ENCODE measurements around the gene ITSN1.

ITSN1 gene

GRCh38 chr21:33874161-33874560, 231.9 kb downstream of the ITSN1 start:
- no peak overlapping the region for H3K27ac ChIP-seq (ENCODE audit: insufficient read depth, low read length, poor library complexity, severe bottlenecking)
- H3K36me3 ChIP-seq (ENCODE audit: control insufficient read depth, insufficient read depth, low read length): no peaks in the 10 kb centered on the region
- no peaks in the 10 kb centered on the region for H3K9me3 ChIP-seq (ENCODE audit: control insufficient read depth, low read length)
- H3K4me1 ChIP-seq (ENCODE audit: control insufficient read depth, insufficient read depth, low read length, poor library complexity, severe bottlenecking): no peaks in the 10 kb centered on the region
- DNase-seq: no peak
- H3K27me3 ChIP-seq (replicated peaks; ENCODE audit: control insufficient read depth, insufficient read depth, low read length, poor library complexity, severe bottlenecking): no peaks in the 10 kb centered on the region
- no peak overlapping the region for H3K4me3 ChIP-seq (ENCODE audit: insufficient read depth, low read depth, low read length, poor library complexity, severe bottlenecking)

- Histone ChIP-seq H3K9me3 (ENCODE audit: control insufficient read depth, low read length) (no peaks in the 10 kb centered on the region), H3K4me1 (ENCODE audit: control insufficient read depth, insufficient read depth, low read length, poor library complexity, severe bottlenecking) (no peaks in the 10 kb centered on the region), H3K36me3 (ENCODE audit: control insufficient read depth, insufficient read depth, low read length) (no peaks in the 10 kb centered on the region), H3K27ac (ENCODE audit: insufficient read depth, low read length, poor library complexity, severe bottlenecking) (no peak overlapping the region), H3K4me3 (ENCODE audit: insufficient read depth, low read depth, low read length, poor library complexity, severe bottlenecking) (no peak overlapping the region), H3K27me3 (replicated peaks; ENCODE audit: control insufficient read depth, insufficient read depth, low read length, poor library complexity, severe bottlenecking) (no peaks in the 10 kb centered on the region)
- no peak for DNase-seq
Measured at GRCh38 chr21:33875026-33875695, 232.9 kb downstream of the ITSN1 start.

GRCh38 chr21:33878824-33879223, 236.5 kb downstream of the ITSN1 start:
- no peak for DNase-seq
- Histone ChIP-seq H3K36me3 (ENCODE audit: control insufficient read depth, insufficient read depth, low read length) (no peaks in the 10 kb centered on the region), H3K9me3 (ENCODE audit: control insufficient read depth, low read length) (no peaks in the 10 kb centered on the region), H3K4me1 (ENCODE audit: control insufficient read depth, insufficient read depth, low read length, poor library complexity, severe bottlenecking) (no peaks in the 10 kb centered on the region), H3K27me3 (replicated peaks; ENCODE audit: control insufficient read depth, insufficient read depth, low read length, poor library complexity, severe bottlenecking) (no peaks in the 10 kb centered on the region), H3K4me3 (ENCODE audit: insufficient read depth, low read depth, low read length, poor library complexity, severe bottlenecking) (no peak overlapping the region), H3K27ac (ENCODE audit: insufficient read depth, low read length, poor library complexity, severe bottlenecking) (no peak overlapping the region)

GRCh38 chr21:33880626-33881025, 238.3 kb downstream of the ITSN1 start:
- Histone ChIP-seq H3K4me3 (ENCODE audit: insufficient read depth, low read depth, low read length, poor library complexity, severe bottlenecking) (no peak overlapping the region), H3K4me1 (ENCODE audit: control insufficient read depth, insufficient read depth, low read length, poor library complexity, severe bottlenecking) (no peaks in the 10 kb centered on the region), H3K27ac (ENCODE audit: insufficient read depth, low read length, poor library complexity, severe bottlenecking) (no peak overlapping the region), H3K36me3 (ENCODE audit: control insufficient read depth, insufficient read depth, low read length) (no peaks in the 10 kb centered on the region), H3K27me3 (replicated peaks; ENCODE audit: control insufficient read depth, insufficient read depth, low read length, poor library complexity, severe bottlenecking) (no peaks in the 10 kb centered on the region), H3K9me3 (ENCODE audit: control insufficient read depth, low read length) (no peaks in the 10 kb centered on the region)
- DNase-seq: no peak

GRCh38 chr21:33881689-33882440, 239.6 kb downstream of the ITSN1 start:
- no peaks in the 10 kb centered on the region for H3K9me3 ChIP-seq (ENCODE audit: control insufficient read depth, low read length)
- H3K36me3 ChIP-seq (ENCODE audit: control insufficient read depth, insufficient read depth, low read length): no peaks in the 10 kb centered on the region
- DNase-seq: no peak
- H3K27ac ChIP-seq (ENCODE audit: insufficient read depth, low read length, poor library complexity, severe bottlenecking): no peak overlapping the region
- no peak overlapping the region for H3K4me3 ChIP-seq (ENCODE audit: insufficient read depth, low read depth, low read length, poor library complexity, severe bottlenecking)
- no peaks in the 10 kb centered on the region for H3K4me1 ChIP-seq (ENCODE audit: control insufficient read depth, insufficient read depth, low read length, poor library complexity, severe bottlenecking)
- H3K27me3 ChIP-seq (replicated peaks; ENCODE audit: control insufficient read depth, insufficient read depth, low read length, poor library complexity, severe bottlenecking): no peaks in the 10 kb centered on the region

- Histone ChIP-seq H3K27ac (ENCODE audit: insufficient read depth, low read length, poor library complexity, severe bottlenecking) (no peak overlapping the region), H3K4me3 (ENCODE audit: insufficient read depth, low read depth, low read length, poor library complexity, severe bottlenecking) (no peak overlapping the region), H3K27me3 (replicated peaks; ENCODE audit: control insufficient read depth, insufficient read depth, low read length, poor library complexity, severe bottlenecking) (no peaks in the 10 kb centered on the region), H3K9me3 (ENCODE audit: control insufficient read depth, low read length) (no peaks in the 10 kb centered on the region), H3K36me3 (ENCODE audit: control insufficient read depth, insufficient read depth, low read length) (no peaks in the 10 kb centered on the region), H3K4me1 (ENCODE audit: control insufficient read depth, insufficient read depth, low read length, poor library complexity, severe bottlenecking) (no peaks in the 10 kb centered on the region)
- no peak for DNase-seq
Measured at GRCh38 chr21:33883118-33883517, 240.8 kb downstream of the ITSN1 start.

GRCh38 chr21:33884376-33885171, 242.3 kb downstream of the ITSN1 start:
- Histone ChIP-seq H3K27ac (ENCODE audit: insufficient read depth, low read length, poor library complexity, severe bottlenecking) (no peak overlapping the region), H3K4me3 (ENCODE audit: insufficient read depth, low read depth, low read length, poor library complexity, severe bottlenecking) (no peak overlapping the region), H3K36me3 (ENCODE audit: control insufficient read depth, insufficient read depth, low read length) (no peaks in the 10 kb centered on the region), H3K9me3 (ENCODE audit: control insufficient read depth, low read length) (no peaks in the 10 kb centered on the region), H3K4me1 (ENCODE audit: control insufficient read depth, insufficient read depth, low read length, poor library complexity, severe bottlenecking) (no peaks in the 10 kb centered on the region), H3K27me3 (replicated peaks; ENCODE audit: control insufficient read depth, insufficient read depth, low read length, poor library complexity, severe bottlenecking) (no peaks in the 10 kb centered on the region)
- no peak for DNase-seq

- Histone ChIP-seq H3K27me3 (replicated peaks; ENCODE audit: control insufficient read depth, insufficient read depth, low read length, poor library complexity, severe bottlenecking) (no peaks in the 10 kb centered on the region), H3K36me3 (ENCODE audit: control insufficient read depth, insufficient read depth, low read length) (no peaks in the 10 kb centered on the region), H3K27ac (ENCODE audit: insufficient read depth, low read length, poor library complexity, severe bottlenecking) (no peak overlapping the region), H3K4me3 (ENCODE audit: insufficient read depth, low read depth, low read length, poor library complexity, severe bottlenecking) (no peak overlapping the region), H3K9me3 (ENCODE audit: control insufficient read depth, low read length) (no peaks in the 10 kb centered on the region), H3K4me1 (ENCODE audit: control insufficient read depth, insufficient read depth, low read length, poor library complexity, severe bottlenecking) (no peaks in the 10 kb centered on the region)
- no peak for DNase-seq
Measured at GRCh38 chr21:33885172-33885514, 242.8 kb downstream of the ITSN1 start.

GRCh38 chr21:33886321-33886720, 244.0 kb downstream of the ITSN1 start:
- no peaks in the 10 kb centered on the region for H3K9me3 ChIP-seq (ENCODE audit: control insufficient read depth, low read length)
- no peak for DNase-seq
- H3K36me3 ChIP-seq (ENCODE audit: control insufficient read depth, insufficient read depth, low read length): no peaks in the 10 kb centered on the region
- no peak overlapping the region for H3K4me3 ChIP-seq (ENCODE audit: insufficient read depth, low read depth, low read length, poor library complexity, severe bottlenecking)
- no peak overlapping the region for H3K27ac ChIP-seq (ENCODE audit: insufficient read depth, low read length, poor library complexity, severe bottlenecking)
- no peaks in the 10 kb centered on the region for H3K4me1 ChIP-seq (ENCODE audit: control insufficient read depth, insufficient read depth, low read length, poor library complexity, severe bottlenecking)
- H3K27me3 ChIP-seq (replicated peaks; ENCODE audit: control insufficient read depth, insufficient read depth, low read length, poor library complexity, severe bottlenecking): no peaks in the 10 kb centered on the region

GRCh38 chr21:33890187-33890586, 247.9 kb downstream of the ITSN1 start:
- Histone ChIP-seq H3K27me3 (replicated peaks; ENCODE audit: control insufficient read depth, insufficient read depth, low read length, poor library complexity, severe bottlenecking) (no peaks in the 10 kb centered on the region), H3K4me1 (ENCODE audit: control insufficient read depth, insufficient read depth, low read length, poor library complexity, severe bottlenecking) (peaks cover 6% of the 10 kb centered on the region), H3K4me3 (ENCODE audit: insufficient read depth, low read depth, low read length, poor library complexity, severe bottlenecking) (no peak overlapping the region), H3K9me3 (ENCODE audit: control insufficient read depth, low read length) (no peaks in the 10 kb centered on the region), H3K36me3 (ENCODE audit: control insufficient read depth, insufficient read depth, low read length) (no peaks in the 10 kb centered on the region), H3K27ac (ENCODE audit: insufficient read depth, low read length, poor library complexity, severe bottlenecking) (no peak overlapping the region)
- no peak for DNase-seq
